Gastroesophageal sphincter (tissue), 2 donors: ENCODE measurements around the gene EXOC6B.

Experiments
- EP300 ChIP-seq: sonication (generic); formaldehyde crosslinking; IDR thresholded peaks from one replicate; pipeline ENCODE4 v1.6.1; 2017; ENCODE audit warnings: antibody characterized with exemption, mild to moderate bottlenecking
- POLR2AphosphoS5 ChIP-seq: sonication (generic); formaldehyde crosslinking; IDR thresholded peaks from one replicate; pipeline ENCODE4 v1.6.1; 2017; ENCODE audit warnings: antibody characterized with exemption

GRCh38 chr2:72849138-72849462 is 23.3 kb upstream of the EXOC6B start:
- TF ChIP-seq POLR2AphosphoS5 (no peak), EP300 (no peak)
